Loucy (cell line): ENCODE measurements around the gene MMRN1.

Experiments used
- H2AFZ ChIP-seq: fragments of 200-600 bp; sonication (generic); 2 replicates; pipeline ENCODE4 v1.6.0; 2016; ENCODE audit warnings: antibody characterized with exemption, mild to moderate bottlenecking, low read length, moderate library complexity
- H3F3A ChIP-seq: fragments of 200-600 bp; 2 replicates; pipeline ENCODE4 v1.6.0; 2016; ENCODE audit warnings: antibody characterized with exemption, low read depth, mild to moderate bottlenecking
- H3K27me3 ChIP-seq: fragments of 200-600 bp; sonication (generic); 2 replicates; pipeline ENCODE4 v1.6.1; 2014; ENCODE audit warnings: low read length, mild to moderate bottlenecking; ENCODE audit not compliant: insufficient read depth, poor library complexity, severe bottlenecking
- H3K36me3 ChIP-seq: fragments of 200-600 bp; sonication (generic); 2 replicates; pipeline ENCODE4 v1.6.1; 2016; ENCODE audit warnings: low read length; ENCODE audit not compliant: insufficient read depth
- H3K4me1 ChIP-seq: fragments of 200-600 bp; sonication (generic); 2 replicates; pipeline ENCODE4 v1.5.1; 2014; ENCODE audit warnings: low read length, mild to moderate bottlenecking; ENCODE audit not compliant: insufficient read depth, poor library complexity, severe bottlenecking
- H3K4me2 ChIP-seq: fragments of 200-600 bp; sonication (generic); 2 replicates; pipeline ENCODE4 v1.6.0; 2014; ENCODE audit warnings: antibody characterized with exemption, low read length, low read depth, mild to moderate bottlenecking; ENCODE audit not compliant: poor library complexity, severe bottlenecking
- H3K4me3 ChIP-seq: fragments of 200-600 bp; sonication (generic); 2 replicates; pipeline ENCODE4 v1.5.1; 2014; ENCODE audit warnings: low read length, mild to moderate bottlenecking, mixed read lengths; ENCODE audit not compliant: poor library complexity, severe bottlenecking
- H3K79me2 ChIP-seq: fragments of 200-600 bp; sonication (generic); 2 replicates; pipeline ENCODE4 v1.6.1; 2014; ENCODE audit warnings: low read length; ENCODE audit not compliant: insufficient read depth
- H3K9ac ChIP-seq: fragments of 200-600 bp; sonication (generic); 2 replicates; pipeline ENCODE4 v1.6.0; 2014; ENCODE audit warnings: mild to moderate bottlenecking, low read depth, low read length, moderate library complexity; ENCODE audit not compliant: poor library complexity, severe bottlenecking
- H3K9me2 ChIP-seq: fragments of 200-600 bp; sonication (generic); replicated peaks from 2 replicates; pipeline ENCODE4 v1.6.1; 2016; ENCODE audit warnings: low read depth, low read length, mixed read lengths
- H3K9me3 ChIP-seq: fragments of 200-600 bp; sonication (generic); 2 replicates; pipeline ENCODE4 v1.6.1; 2014; ENCODE audit warnings: mild to moderate bottlenecking, antibody characterized with exemption, low read length, low read depth; ENCODE audit not compliant: insufficient read depth
- H4K20me1 ChIP-seq: fragments of 200-600 bp; sonication (generic); 2 replicates; pipeline ENCODE4 v1.6.0; 2014; ENCODE audit warnings: antibody characterized with exemption, low read length, mild to moderate bottlenecking; ENCODE audit not compliant: insufficient read depth, poor library complexity, severe bottlenecking
- EZH2phosphoT487 ChIP-seq: fragments of 200-600 bp; IDR thresholded peaks from 2 replicates; pipeline ENCODE4 v1.6.1; 2018; ENCODE audit warnings: antibody characterized with exemption, mild to moderate bottlenecking, moderate library complexity, borderline replicate concordance
- TF ChIP-seq, protein P1 (sequence below): fragments of 200-600 bp; sonication (generic); conservative IDR thresholded peaks from 2 replicates; pipeline ENCODE4 v1.5.1; 2014; ENCODE audit warnings: mild to moderate bottlenecking, antibody characterized with exemption, low read length

The MMRN1 gene

DNA sequence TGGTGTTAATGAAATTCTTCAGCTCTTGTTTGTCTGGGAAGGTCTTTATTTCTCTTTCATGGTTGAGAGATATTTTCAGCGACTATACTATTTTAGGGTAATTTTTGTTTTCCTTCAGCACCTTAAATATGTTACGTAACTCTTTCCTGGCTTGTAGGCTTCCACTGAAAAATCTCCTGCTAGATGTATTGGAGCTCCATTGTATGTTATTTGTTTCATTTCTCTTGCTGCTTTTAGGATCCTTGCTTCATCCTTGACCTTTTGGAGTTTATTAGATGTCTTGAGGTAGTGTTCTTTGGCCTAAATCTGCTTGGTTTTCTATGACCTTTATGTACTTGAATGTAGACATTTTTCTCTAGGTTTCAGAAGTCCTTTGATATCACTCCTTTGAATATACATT is 93.6 kb downstream of the MMRN1 start:
- H3K4me1 ChIP-seq, result no peaks in the 10 kb centered on the region
- H3F3A ChIP-seq, result no peaks in the 10 kb centered on the region
- H4K20me1 ChIP-seq, result no peaks in the 10 kb centered on the region
- no peaks in the 10 kb centered on the region for H3K9me2 ChIP-seq
- no peak overlapping the region for H3K9ac ChIP-seq
- H3K27me3 ChIP-seq, result no peaks in the 10 kb centered on the region
- no peaks in the 10 kb centered on the region for H3K9me3 ChIP-seq
- no peak overlapping the region for H3K4me2 ChIP-seq
- H3K36me3 ChIP-seq, result no peaks in the 10 kb centered on the region
- no peak overlapping the region for H3K4me3 ChIP-seq
- H3K79me2 ChIP-seq, result no peaks in the 10 kb centered on the region
- no peak overlapping the region for H2AFZ ChIP-seq
- no peak for TF ChIP-seq EZH2phosphoT487
- TF ChIP-seq, protein P1, sequence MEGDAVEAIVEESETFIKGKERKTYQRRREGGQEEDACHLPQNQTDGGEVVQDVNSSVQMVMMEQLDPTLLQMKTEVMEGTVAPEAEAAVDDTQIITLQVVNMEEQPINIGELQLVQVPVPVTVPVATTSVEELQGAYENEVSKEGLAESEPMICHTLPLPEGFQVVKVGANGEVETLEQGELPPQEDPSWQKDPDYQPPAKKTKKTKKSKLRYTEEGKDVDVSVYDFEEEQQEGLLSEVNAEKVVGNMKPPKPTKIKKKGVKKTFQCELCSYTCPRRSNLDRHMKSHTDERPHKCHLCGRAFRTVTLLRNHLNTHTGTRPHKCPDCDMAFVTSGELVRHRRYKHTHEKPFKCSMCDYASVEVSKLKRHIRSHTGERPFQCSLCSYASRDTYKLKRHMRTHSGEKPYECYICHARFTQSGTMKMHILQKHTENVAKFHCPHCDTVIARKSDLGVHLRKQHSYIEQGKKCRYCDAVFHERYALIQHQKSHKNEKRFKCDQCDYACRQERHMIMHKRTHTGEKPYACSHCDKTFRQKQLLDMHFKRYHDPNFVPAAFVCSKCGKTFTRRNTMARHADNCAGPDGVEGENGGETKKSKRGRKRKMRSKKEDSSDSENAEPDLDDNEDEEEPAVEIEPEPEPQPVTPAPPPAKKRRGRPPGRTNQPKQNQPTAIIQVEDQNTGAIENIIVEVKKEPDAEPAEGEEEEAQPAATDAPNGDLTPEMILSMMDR, result no peak

DNA sequence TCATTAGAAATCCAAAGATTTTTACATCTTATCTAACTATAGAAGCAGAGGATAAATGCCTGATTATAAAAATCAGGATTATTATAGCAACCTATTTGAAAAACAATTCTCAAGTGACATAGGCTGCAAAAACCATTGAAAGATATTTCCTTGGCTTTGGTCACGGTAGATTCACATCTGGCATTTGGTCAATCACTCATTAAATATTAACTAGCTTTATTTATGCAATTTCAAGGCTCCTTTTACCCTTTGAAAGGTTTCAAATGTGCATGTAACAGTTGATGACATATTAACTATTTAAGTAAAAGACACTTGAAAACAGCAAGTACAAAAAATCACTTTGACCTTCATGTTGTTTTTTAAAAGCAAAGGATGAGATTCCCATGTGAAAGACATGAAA is 98.1 kb downstream of the MMRN1 start:
- Histone ChIP-seq H3K9ac (no peak overlapping the region), H3K79me2 (no peaks in the 10 kb centered on the region), H3K9me2 (no peaks in the 10 kb centered on the region), H3K4me2 (no peak overlapping the region), H3K4me1 (no peaks in the 10 kb centered on the region), H3K27me3 (no peaks in the 10 kb centered on the region), H2AFZ (no peak overlapping the region), H3K9me3 (no peaks in the 10 kb centered on the region), H3K4me3 (no peak overlapping the region), H4K20me1 (no peaks in the 10 kb centered on the region), H3K36me3 (no peaks in the 10 kb centered on the region), H3F3A (no peaks in the 10 kb centered on the region)
- no peak for TF ChIP-seq EZH2phosphoT487
- TF ChIP-seq, protein P1, result no peak

DNA sequence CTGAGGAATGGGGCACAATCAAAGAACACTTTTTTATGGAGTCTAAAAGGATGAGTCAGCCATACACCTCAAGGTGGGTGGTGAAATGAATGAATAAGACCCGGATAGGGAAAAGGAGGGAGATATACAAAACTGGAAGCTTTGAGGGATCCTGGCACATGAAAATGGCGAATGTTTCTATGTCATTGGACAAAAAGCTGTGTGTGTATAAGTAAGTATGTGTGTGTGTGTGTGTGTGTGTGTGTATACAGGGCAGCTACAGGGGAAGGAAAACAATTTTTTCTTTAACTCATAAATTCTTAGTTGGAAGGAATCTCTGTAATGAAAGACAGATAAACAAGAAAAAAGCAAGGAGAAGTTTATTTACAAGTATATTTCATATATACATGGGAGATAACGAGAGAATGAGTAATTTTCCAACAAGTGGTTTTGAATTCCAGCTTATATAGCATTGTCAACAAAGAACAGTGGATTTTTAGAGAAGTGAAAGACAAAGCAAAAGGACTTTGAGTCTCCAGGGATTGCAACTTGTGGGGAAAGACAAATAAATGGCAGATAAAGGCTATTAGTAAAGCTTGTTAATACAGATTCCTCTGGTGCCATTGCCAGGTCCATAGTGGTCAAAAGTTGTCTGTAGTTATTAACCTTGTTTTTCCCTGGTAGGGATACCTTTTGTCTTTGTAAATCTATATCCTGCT is 99.7 kb downstream of the MMRN1 start:
- H3K36me3 ChIP-seq, result no peaks in the 10 kb centered on the region
- H3K9me2 ChIP-seq, result no peaks in the 10 kb centered on the region
- no peaks in the 10 kb centered on the region for H4K20me1 ChIP-seq
- no peak overlapping the region for H3K9ac ChIP-seq
- TF ChIP-seq EZH2phosphoT487, result no peak
- TF ChIP-seq, protein P1, result no peak
- no peak overlapping the region for H3K4me3 ChIP-seq
- H3K4me2 ChIP-seq, result no peak overlapping the region
- no peaks in the 10 kb centered on the region for H3K9me3 ChIP-seq
- no peak overlapping the region for H2AFZ ChIP-seq
- H3K27me3 ChIP-seq, result no peaks in the 10 kb centered on the region
- no peaks in the 10 kb centered on the region for H3F3A ChIP-seq
- no peaks in the 10 kb centered on the region for H3K4me1 ChIP-seq
- H3K79me2 ChIP-seq, result no peaks in the 10 kb centered on the region
